B cell (primary cell): Measurements from ENCODE around the gene NAA40. TPM values are rescaled to one million over a fixed set of nuclear protein-coding genes. Genes with fewer than 3 reads are reported as not detected.

Source experiments
- ATAC-seq: fragments of 200-7000 bp; cut with Tn5 transposase; one replicate; pipeline ENCODE4 v1.10.0; 2021; ENCODE audit warnings: low read depth, mild to moderate bottlenecking, moderate number of reproducible peaks, moderate library complexity
- CTCF ChIA-PET: fragments of 350-600 bp; sonication (Branson Sonifier 250); formaldehyde crosslinking; loops from one replicate; lab custom pipeline; 2021; ENCODE audit warnings: antibody characterized with exemption, inconsistent platforms; lab: Charles Lee
- POLR2A ChIA-PET: fragments of 350-600 bp; sonication (Branson Sonifier 250); formaldehyde crosslinking; loops from one replicate; lab custom pipeline; 2021; ENCODE audit warnings: antibody characterized with exemption; lab: Charles Lee
- DNase-seq: peaks from one replicate; pipeline ENCODE4 v3.0.0; 2013
- H2AFZ ChIP-seq: 2 replicates; pipeline ENCODE4 v1.6.1; 2012; ENCODE audit warnings: mild to moderate bottlenecking, low read depth, low read length; ENCODE audit not compliant: insufficient read depth, poor library complexity, severe bottlenecking
- H3K27ac ChIP-seq, 2 donors: 1 replicate in 1 of 2; 2 replicates in 1 of 2; pipeline ENCODE4 v1.5.1; 2012 to 2013; ENCODE audit warnings: low read length in 2 of 2, mild to moderate bottlenecking in 2 of 2, moderate library complexity in 1 of 2
- H3K27me3 ChIP-seq, 4 experiments: fragments of 200-600 bp in 1 of 4; sonication (generic) in 1 of 4; replicated peaks in 1 of 4; 1 replicate in 2 of 4; 2 replicates in 2 of 4; pipeline versions ENCODE4 v1.6.1 to v1.7.0; 2013 to 2016; ENCODE audit warnings: low read length in 3 of 4, mild to moderate bottlenecking in 2 of 4, mixed read lengths in 1 of 4, moderate library complexity in 1 of 4; ENCODE audit not compliant: insufficient read depth in 4 of 4, control insufficient read depth in 3 of 4; ENCODE audit errors: control extremely low read depth in 1 of 4
- H3K36me3 ChIP-seq, 2 experiments: replicated peaks in 1 of 2; 1 replicate in 1 of 2; 2 replicates in 1 of 2; pipeline versions ENCODE4 v1.6.1 to v1.7.1; 2013; ENCODE audit warnings: low read length in 1 of 2; ENCODE audit not compliant: insufficient read depth in 2 of 2, control insufficient read depth in 1 of 2; ENCODE audit errors: control extremely low read depth in 1 of 2, extremely low read depth in 1 of 2
- H3K4me1 ChIP-seq, 2 donors: fragments of 200-600 bp in 1 of 2; sonication (generic) in 1 of 2; 1 replicate in 1 of 2; 2 replicates in 1 of 2; pipeline versions ENCODE4 v1.5.1 to v1.6.1; 2013 to 2017; ENCODE audit warnings: low read length in 2 of 2; ENCODE audit not compliant: control insufficient read depth in 2 of 2, insufficient read depth in 2 of 2
- H3K4me2 ChIP-seq: replicated peaks from 2 replicates; pipeline ENCODE3; 2012; ENCODE audit warnings: mild to moderate bottlenecking, low read depth, low read length; ENCODE audit not compliant: poor library complexity, severe bottlenecking
- H3K4me3 ChIP-seq, 5 experiments: fragments of 200-600 bp in 1 of 5; sonication (generic) in 1 of 5; 1 replicate in 3 of 5; 2 replicates in 2 of 5; pipeline versions ENCODE4 v1.5.1 to v1.7.0; 2011 to 2016; ENCODE audit warnings: low read length in 4 of 5, mild to moderate bottlenecking in 4 of 5, low read depth in 2 of 5, control low read depth in 1 of 5, moderate library complexity in 1 of 5; ENCODE audit not compliant: insufficient read depth in 1 of 5; ENCODE audit errors: control extremely low read depth in 1 of 5, extremely low read depth in 1 of 5
- H3K79me2 ChIP-seq: fragments of 200-600 bp; sonication (generic); one replicate; pipeline ENCODE4 v1.6.0; 2016; ENCODE audit warnings: low read length; ENCODE audit not compliant: control insufficient read depth, insufficient read depth
- H3K9ac ChIP-seq: fragments of 200-600 bp; sonication (generic); 2 replicates; pipeline ENCODE4 v1.6.1; 2017; ENCODE audit warnings: mild to moderate bottlenecking, low read length, moderate library complexity
- H3K9me3 ChIP-seq, 3 donors: one replicate each; pipeline versions ENCODE4 v1.6.1 to v1.7.1; 2013; ENCODE audit warnings: low read length in 2 of 3; ENCODE audit not compliant: control insufficient read depth in 2 of 3, insufficient read depth in 1 of 3; ENCODE audit errors: control extremely low read depth in 1 of 3
- H4K20me1 ChIP-seq: 2 replicates; pipeline ENCODE4 v1.6.0; 2012; ENCODE audit warnings: mild to moderate bottlenecking, low read length; ENCODE audit not compliant: insufficient read depth, control insufficient read depth, poor library complexity, severe bottlenecking
- H3K27ac Mint-ChIP-seq: one replicate; pipeline ENCODE4 v1.8.0; 2021; ENCODE audit warnings: mixed read lengths
- H3K27me3 Mint-ChIP-seq: one replicate; pipeline ENCODE4 v1.8.0; 2021; ENCODE audit warnings: mixed read lengths
- H3K4me1 Mint-ChIP-seq: one replicate; pipeline ENCODE4 v1.8.0; 2021; ENCODE audit warnings: mixed read lengths
- H3K4me3 Mint-ChIP-seq: one replicate; pipeline ENCODE4 v1.8.0; 2021; ENCODE audit warnings: mixed read lengths
- H3K9me3 Mint-ChIP-seq: one replicate; pipeline ENCODE4 v1.8.0; 2022; ENCODE audit warnings: mixed read lengths; ENCODE audit not compliant: insufficient read depth
- CTCF ChIP-seq: fragments of 200-600 bp; IDR thresholded peaks from one replicate; pipeline ENCODE4 v1.8.0; 2022; ENCODE audit warnings: antibody characterized with exemption, mild to moderate bottlenecking
- EZH2 ChIP-seq: IDR thresholded peaks from 2 replicates; pipeline ENCODE4 v1.6.1; 2012; ENCODE audit warnings: borderline replicate concordance, low read depth, mild to moderate bottlenecking, moderate library complexity, low read length; ENCODE audit not compliant: insufficient read depth, poor library complexity, severe bottlenecking
- WGBS: methylation state at CpG from one replicate; pipeline ENCODE4 v1.1.5; 2013; ENCODE audit warnings: missing lambda C conversion rate; ENCODE audit not compliant: insufficient coverage; 5-methylcytosine and 5-hydroxymethylcytosine counted together
- intact Hi-C: fragments of 100-400 bp; cut with micrococcal nuclease; formaldehyde crosslinking; loops from one replicate; pipeline ENCODE4 v1.10.0; 2022
- polyA plus RNA-seq: library from polyadenylated mRNA; depleted of rRNA; stranded (reverse); fragments of >200 nt; gene quantifications from 2 replicates; pipeline ENCODE4 v1.2.3, GENCODE V29; 2012
- total RNA-seq, 2 donors: library from RNA; stranded (reverse); fragments of 120-200 nt in 1 of 2; gene quantifications; 1 replicate in 1 of 2; 2 replicates in 1 of 2; pipeline versions ENCODE4 v1.2.3 to v1.2.4, GENCODE V29; 2013 to 2022

The NAA40 gene
- total and polyA plus RNA-seq, 2 donors (not counting 1 experiment from before 2014, with no cell fraction given), result 41.3 to 47.7 TPM

GRCh38 chr11:63901660-63902059, 37.1 kb upstream of the NAA40 start:
- Histone ChIP-seq H3K9me3 (no peaks in the 10 kb centered on the region), H4K20me1 (peaks cover 89% of the 10 kb centered on the region), H3K27me3 (no peaks in the 10 kb centered on the region), H2AFZ (no peak overlapping the region), H3K4me3 (no peak overlapping the region), H3K27ac (no peak overlapping the region), H3K4me2 (no peak overlapping the region), H3K79me2 (peaks cover 23% of the 10 kb centered on the region), H3K4me1 (no peaks in the 10 kb centered on the region), H3K9ac (no peak overlapping the region), H3K36me3 (peaks cover 0 to 94% of the 10 kb centered on the region in 2 experiments)
- ChIA-PET CTCF (interaction anchor here (0.6 to 2.3 kb wide), 2 partner anchors 64 to 170 kb away, joined by 3 to 11 read pairs; no protein-coding TSS in a partner anchor), POLR2A (no interaction called here)
- no peak for TF ChIP-seq EZH2
- no peak for TF ChIP-seq CTCF
- Mint-ChIP-seq H3K9me3 (no peaks in the 10 kb centered on the region), H3K27me3 (no peaks in the 10 kb centered on the region), H3K4me1 (no peaks in the 10 kb centered on the region), H3K4me3 (no peak overlapping the region), H3K27ac (no peak overlapping the region)
- no peak for ATAC-seq
- WGBS, result 100% methylated on average over 1 of the region's 3 CpGs
- intact Hi-C loops, result no loop called here
- DNase-seq, result no peak

GRCh38 chr11:63903884-63904283, 34.9 kb upstream of the NAA40 start:
- H2AFZ ChIP-seq, result no peak overlapping the region
- H3K9me3 Mint-ChIP-seq, result no peaks in the 10 kb centered on the region
- no peak overlapping the region for H3K4me2 ChIP-seq
- H3K4me3 Mint-ChIP-seq, result no peak overlapping the region
- H3K4me3 ChIP-seq, result no peak overlapping the region
- H3K27ac Mint-ChIP-seq, result peak overlapping the region; percentile 37
- H3K27me3 Mint-ChIP-seq, result no peaks in the 10 kb centered on the region
- 98% methylated on average over 14 of the region's 14 CpGs for WGBS
- ATAC-seq, result no peak
- intact Hi-C loops, result no loop called here
- H4K20me1 ChIP-seq, result peaks cover 89% of the 10 kb centered on the region
- no peaks in the 10 kb centered on the region for H3K9me3 ChIP-seq
- peaks cover 14% of the 10 kb centered on the region for H3K79me2 ChIP-seq
- no peaks in the 10 kb centered on the region for H3K27me3 ChIP-seq
- TF ChIP-seq CTCF (no peak), EZH2 (no peak)
- no peak overlapping the region for H3K9ac ChIP-seq
- H3K27ac ChIP-seq, result no peak overlapping the region
- ChIA-PET POLR2A (no interaction called here), CTCF (interaction anchor here (1.1 kb wide), 1 partner anchor 44 kb away, joined by 3 read pairs; no protein-coding TSS in a partner anchor)
- H3K4me1 ChIP-seq, result no peaks in the 10 kb centered on the region
- no peak for DNase-seq
- H3K4me1 Mint-ChIP-seq, result no peaks in the 10 kb centered on the region
- peaks cover 3 to 92% of the 10 kb centered on the region in 2 experiments for H3K36me3 ChIP-seq
